ENCODE measurements around the gene IQSEC3.
"Not testable (repeated sequence)": the region's sequence is repeated elsewhere in the genome, so short reads cannot be mapped to it uniquely, and the experiment has no call there.

IQSEC3 gene

DNA sequence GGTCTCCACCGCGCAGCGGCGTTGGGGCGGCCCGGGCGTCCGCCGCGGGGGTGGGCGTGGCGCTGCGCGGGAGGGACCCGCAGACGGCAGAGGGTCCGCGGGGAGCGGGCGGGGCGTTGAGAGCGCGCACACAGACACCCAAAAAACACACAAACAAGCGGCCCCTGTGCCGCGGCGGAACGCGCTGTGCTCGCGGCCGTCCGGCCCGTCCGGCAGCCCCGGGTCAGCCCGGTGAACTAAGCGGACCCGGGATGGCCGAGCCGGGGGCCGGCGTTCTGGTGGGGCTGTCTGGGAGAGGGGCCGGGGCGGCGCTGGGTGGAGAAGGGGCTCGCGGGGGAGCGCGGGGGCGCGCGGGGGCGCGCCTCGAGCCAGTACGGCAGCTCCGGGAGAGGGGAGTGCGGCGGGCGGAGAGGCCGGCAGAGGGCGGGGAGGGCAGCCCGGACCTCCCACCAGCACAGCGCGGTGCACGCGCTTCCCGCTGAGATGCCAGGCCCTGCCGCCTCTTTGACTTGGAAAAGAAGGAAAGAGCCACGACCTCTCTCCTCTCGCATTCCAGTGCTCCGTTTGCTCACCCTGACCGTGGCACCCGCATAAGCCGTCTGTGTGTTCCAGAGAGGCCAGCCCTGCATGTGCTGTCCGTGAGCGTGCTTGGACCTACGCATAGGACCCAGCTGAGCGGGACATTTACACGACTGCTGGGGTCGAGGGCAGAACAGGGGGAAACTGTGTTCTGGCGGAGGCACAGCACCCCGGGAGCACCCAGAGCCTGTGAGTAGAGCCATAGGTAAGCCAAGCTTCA is 137.1 kb downstream of the IQSEC3 start:
- no peak for DNase-seq

DNA sequence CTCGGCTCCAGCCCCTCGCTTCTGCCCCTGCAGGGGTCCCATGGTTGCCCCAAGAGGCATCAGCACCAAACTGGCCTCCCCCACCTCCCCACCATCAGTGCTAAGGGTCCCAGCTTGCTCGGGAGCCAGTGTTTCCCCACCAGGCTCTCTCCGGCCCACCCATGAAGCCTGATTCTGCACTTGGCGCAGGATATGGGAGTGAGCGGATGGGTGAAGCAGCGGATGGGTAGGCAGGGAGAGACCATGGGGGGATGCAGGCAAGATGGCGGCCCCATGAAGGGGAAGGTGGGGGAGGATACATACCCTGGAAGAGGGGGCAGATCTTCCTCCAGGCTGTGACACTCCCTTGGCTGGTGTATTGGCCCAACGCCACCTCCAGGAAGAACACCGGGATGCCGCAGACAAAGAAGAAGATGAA is 137.7 kb downstream of the IQSEC3 start:
- no peak for DNase-seq

DNA sequence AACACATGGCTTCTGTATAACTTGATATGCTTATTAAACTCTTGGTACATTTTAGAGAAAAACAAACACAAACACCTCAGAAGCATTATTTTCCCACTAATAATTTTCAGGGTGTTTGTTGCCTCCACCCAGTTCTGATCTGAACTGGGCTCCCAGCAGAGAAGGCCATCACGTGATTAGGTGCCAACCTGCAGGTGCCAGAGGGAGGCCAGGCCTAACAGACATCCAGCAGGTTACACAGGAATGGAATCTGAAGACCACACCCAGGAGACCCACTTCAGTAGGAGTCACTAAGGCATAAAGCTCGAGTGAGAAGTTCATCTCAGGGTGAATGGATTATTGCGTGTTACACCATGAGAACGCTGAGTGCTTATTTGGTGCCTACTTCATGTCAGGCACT is 138.5 kb downstream of the IQSEC3 start:
- DNase-seq: no peak

DNA sequence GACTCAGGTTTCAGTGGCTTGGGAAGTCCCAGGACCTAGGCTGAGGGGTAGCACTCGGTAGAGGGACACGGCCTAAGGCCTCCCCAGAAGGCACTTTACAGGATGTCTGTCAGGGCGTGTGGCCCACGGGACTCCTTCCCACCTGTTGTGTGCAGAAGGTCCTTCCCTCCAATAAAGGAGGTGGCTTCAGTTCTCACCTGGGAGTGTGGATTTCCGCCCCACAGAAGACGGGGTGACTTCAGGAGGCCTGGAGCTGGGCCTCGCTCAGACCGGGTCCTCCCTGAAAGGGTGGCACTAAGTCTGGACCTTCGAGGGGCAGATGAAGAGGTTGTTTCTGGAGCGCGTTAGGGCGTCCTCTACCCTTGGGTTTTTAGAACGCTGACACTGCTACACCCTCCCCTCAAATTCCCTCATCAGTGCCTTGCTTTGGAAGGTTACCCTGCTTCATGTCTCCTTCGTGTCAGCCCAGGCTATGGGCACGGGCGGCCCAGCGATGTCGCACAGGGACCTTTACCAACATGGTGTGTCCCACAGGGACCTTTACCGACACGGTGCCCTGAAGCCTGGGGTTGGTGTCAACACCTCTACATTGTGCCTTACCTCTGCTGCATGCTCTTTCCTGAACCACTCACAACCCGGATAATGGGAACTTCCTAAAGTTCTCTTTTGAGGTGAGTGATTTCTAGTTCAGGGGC is 140.3 kb downstream of the IQSEC3 start:
- DNase-seq: no peak

DNA sequence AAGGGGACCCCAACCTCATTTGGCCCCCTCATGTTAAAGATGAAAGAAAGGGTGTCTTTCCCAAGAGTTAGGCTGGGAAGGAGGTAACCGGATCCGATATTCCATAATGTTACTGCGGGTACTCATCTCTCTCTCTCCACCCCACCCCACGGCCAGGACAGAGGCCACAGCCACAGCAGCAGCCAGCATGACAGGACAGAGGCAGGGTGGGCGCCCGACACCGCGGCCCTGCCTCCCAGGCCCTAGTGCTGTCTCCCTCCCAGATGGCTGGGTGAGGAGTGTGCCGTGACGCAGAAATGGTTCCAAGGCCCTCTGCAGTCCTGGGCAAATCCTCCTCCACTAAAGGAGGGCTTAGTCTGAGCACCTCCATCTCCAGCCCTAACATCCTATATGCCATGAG is 141.2 kb downstream of the IQSEC3 start:
- DNase-seq: no peak

DNA sequence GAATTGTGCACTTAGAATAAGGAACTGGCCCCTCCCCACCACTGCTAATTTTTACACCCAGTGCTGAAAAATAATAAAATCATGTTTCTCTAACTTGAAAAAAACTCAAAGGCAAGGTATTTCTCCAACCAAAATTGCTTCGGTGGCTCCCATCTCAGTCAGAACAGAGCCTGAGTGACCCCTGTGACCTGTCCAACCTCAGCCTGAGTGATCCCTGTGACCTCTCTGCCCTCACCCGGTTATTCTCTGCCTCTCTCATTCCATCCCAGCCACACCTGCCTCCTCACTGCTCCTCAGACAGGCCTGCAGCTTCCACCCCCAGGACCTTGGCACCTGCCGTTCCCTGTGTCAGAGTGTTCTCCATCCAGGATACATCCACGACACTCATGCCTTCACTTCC is 142.2 kb downstream of the IQSEC3 start:
- no peak for DNase-seq

DNA sequence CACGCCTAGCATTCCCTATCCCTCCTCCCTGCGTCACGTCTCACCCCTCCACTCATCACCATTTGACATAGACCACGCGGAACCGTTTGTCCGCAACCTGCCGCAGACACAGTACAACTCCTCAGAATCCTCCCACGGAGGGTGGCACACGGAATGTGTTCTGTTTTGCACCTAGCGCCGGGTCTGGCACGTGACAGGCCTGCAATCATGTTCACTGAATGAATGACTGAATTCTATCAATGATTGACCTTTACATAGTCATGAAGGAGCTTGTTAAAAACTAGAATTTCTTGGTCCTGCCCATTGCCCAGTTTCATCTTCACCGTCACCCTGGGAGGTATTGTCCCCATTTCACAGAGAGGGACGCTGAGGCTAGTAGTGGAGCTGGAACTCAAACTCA is 142.7 kb downstream of the IQSEC3 start:
- DNase-seq: no peak

DNA sequence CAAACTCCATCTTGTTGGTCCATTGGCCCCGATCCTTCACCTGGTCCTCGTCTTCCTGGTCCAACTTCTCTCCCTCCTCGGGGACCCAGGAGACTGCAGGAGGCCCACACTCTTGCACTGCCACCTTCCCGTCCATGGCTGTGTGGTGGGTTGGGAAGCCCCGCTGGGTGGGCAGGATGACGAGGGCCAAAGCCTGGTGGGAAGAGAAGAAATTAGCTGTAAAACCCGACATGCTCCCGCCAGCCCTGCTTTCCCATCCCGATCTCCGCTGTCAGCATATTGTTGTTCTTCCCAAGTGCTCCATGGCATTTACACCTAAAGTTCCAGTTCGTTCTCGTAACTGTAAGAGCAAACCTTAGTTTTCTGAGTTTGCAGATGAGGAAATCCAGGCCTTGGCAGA is 143.3 kb downstream of the IQSEC3 start:
- no peak for DNase-seq

DNA sequence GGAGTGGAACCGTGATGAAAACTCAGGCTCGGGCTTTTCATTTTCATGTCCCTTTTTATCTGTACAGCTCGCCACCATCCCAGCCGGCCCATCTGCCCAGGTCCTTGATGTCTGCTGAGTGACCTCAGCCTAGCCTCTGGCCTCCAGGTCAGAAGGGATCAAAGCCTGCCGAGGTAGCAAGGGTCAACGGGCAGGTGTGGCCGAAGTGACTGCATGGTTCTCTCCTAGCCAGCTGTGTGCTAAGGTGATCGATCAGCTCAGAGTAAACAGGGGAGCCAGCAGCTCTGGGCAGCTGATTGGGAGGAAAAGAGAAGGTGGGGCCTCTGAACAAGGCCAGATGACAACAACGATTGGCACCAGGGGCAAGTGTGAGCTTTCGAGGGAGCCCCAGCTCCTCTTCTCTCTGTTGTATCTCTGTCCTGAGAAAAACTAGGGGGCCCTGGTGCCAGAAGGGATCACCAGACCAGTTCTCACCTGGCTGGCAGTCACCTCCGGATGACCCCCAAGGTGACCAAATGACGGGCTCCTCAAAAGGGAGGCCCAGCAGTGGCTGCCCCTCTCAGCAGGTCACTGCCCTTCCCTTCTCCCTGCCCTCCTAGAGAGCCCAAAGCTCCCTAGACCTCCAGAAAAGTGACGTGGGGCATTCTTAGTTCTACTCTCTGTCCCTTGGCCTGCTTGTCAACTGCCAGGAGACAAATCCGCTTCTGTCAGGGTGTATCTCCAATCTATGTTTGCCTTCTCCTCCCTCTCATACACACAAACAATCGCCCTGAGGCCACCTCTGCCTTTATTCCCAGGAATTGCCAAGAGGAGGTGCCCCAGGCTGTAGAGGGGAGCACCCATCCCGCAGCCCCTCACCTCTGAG is 143.9 kb downstream of the IQSEC3 start:
- DNase-seq: no peak

DNA sequence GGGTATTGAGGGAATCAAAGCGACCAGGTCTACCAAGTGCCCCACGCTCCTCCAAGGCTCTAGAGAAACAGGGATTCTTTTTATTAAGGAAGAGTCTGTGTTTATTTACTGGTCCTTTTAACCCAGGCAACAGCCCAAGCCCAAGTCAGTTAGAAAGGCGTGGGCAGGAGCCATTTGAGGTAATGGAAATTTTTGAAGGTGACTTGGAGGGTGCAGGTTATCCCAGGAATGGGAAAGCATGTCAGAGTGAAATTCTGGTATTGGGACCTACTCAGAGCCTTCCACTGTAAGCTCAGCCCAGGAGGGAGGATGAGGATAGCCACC is 144.5 kb downstream of the IQSEC3 start:
- DNase-seq: no peak

DNA sequence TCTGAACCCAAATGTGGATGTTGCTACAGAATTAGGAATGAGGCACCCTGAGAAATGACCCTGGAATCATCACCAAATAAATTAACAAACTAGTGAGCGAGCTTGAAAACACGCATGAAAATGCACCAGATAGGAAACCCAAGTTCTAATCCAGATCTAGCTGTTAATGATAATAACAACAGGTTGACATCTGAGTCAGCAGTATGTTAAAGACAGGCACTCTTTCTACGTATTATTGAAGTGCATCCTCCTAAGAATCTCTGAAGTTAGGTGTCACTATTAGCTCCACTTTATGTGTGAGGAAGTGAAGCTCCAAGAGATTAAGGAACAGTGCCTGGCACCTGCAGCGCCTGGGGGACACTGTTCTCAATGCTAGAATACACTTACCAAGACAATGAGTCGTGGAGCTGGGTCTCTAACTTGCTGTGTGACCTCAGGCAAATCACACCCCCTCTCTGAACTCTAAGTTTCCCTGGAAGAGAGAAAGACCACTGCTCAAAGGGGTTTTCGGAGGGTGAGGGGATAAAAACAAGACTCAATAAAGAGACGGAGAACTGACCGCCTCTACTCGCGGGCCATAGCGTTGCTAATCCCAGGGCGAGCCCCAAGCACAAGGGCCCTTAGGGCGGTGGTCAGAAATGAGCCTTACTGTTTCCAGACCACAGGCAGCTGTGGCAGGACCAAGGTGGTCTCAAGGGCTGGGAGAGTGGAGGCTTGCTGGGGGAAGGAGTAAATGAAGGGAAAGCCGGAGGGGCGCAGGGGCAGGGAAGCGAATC is 145.3 kb downstream of the IQSEC3 start:
- DNase-seq: no peak

DNA sequence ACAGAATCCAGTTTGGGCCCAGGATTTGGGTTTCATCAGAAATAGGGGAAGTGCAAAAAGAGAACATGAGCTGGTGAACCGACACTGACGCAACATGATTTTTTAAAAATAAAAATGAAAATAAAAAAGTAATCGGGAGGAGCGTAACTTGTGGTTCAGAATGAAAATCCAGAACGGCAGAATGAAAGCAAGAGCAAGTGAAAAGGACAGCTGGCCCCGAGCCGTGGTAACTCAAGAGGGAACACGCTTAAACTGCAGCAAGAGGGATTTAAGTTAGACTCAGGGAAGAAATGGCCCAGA is 145.8 kb downstream of the IQSEC3 start:
- DNase-seq: no peak

DNA sequence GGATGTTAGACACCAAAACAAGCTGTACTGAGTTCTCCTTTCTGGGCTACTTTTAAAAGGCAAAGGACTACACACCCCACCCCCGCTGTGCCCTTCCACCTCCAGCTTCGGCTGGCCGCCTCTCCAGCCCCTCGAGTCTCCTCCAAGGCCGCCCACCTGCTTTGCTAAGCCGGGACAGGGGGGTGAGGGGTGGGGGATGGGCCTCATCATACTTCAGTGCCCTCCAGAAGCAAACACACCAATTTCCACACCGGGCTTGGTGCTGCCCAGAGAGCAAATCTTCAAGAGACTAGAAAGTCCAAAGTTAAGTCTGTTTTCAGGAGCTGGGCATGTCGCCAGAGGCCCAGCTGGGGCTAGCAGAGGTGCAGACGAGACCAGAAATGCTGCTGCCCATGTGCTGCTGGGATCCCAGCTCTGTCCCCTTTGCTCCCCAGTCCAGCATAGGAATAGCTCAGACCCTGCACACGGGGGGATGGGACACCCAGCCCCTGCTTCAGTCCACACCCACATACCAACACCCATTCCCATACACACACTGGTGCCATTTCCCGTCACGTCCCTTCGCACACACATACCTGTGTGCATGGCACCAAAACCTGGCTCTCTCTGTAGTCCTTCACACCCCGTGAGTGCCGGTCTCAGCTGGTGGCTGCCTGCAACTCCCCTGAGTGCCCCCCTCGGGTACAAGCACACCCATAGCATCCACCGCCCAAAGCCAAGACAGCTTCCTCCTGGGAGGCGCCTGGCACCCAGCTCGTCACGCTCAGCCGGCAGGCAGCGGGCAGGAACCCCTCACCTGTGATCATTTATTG is 146.4 kb downstream of the IQSEC3 start:
- DNase-seq: no peak

DNA sequence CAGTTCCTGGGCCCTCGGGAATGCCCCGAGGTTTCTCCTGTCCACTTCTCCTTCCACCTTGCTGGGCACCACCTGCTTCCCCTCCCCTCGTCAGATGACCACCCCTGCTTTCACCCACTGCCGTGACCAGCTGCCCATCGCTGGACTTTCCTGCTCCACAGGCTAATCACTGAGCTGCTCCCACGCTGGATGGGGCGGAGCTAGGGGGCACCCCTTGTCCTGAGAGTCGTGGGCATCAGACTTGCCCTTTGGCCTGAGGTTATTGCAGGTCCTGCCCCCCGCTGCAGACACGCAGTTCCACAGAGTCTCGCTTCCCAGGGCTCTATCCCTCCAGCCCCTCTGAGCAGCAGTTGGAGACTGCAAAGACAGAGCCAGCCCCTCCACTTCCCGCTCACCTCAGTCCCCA is 147.0 kb downstream of the IQSEC3 start:
- no peak for DNase-seq

DNA sequence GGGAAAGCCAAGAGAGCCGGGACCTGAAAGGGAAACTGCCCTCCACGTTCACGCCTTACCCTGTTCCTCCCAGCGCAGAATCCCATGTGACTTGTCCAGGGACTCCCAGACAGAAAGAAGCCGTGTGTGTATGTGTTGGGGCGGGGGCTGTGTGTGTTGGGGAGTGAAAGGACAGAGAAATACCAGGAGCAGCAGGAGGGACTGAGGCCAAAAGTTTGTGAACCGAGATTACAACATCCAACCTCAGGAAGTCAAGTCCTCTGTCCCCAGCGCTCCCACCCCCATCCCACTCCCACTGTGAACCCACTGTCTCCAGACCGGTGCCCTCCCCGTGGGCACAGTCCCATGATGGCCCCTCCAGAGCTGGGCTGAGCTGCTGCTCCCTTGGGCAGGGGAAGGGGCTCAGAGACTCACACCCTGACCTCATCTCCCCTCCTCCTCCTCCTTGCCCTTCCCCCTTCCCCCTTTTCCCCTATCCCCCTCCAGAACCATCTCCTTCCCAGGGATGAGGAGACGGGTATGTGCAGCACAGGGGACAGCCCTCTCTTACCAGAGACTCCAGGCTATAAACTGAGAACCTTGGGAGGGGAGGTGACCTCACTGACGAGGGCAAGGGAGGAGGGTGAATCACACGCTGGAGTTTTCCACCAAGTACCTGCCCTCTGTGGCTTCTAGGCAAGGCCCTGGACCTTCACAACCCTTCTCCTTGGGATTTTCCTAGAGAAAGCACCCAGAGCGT is 147.6 kb downstream of the IQSEC3 start, which contains the start of gene SLC6A12:
Gene SLC6A12, minus strand, starts transcription at position 155 of the 739 bp plus-strand sequence. CDS start 4,171 bp downstream, outside the sequence.
- DNase-seq: no peak

DNA sequence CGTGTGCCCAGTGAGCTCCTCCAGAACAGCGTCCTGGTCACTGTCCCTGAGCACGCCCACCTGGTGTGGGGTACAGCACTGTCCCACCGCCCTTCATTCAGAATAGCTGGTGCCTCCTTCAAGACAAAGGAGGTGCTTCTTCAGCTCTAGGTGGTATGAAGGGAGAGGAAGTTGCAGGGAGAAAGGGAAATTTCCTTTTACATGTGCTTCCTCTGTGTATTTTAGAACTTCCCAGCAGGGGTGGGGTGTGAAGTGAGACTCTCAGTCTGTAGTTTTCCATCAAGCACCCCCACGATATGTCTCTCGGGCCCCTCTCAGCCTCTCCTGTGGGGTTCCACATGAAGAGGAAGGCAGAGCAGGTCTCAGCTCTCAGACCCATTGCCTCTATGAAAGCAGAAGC is 148.5 kb downstream of the IQSEC3 start:
- DNase-seq: no peak

DNA sequence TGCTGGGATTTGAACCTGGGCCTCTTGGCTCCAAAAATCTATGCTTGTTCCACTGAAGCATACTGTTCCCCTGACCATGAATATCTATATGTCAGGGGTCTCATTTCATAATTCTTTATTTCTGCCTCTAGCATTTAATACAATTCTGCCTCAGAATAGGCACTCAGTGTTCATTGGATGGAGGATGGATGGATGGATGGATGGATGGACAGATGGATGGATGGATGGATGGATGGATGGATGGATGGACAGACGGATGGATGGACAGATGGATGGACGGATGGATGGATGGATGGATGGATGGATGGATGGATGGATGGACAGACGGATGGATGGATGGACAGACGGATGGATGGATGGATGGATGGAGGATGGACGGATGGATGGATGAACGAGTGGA is 150.5 kb downstream of the IQSEC3 start:
- DNase-seq: not testable (repeated sequence)

DNA sequence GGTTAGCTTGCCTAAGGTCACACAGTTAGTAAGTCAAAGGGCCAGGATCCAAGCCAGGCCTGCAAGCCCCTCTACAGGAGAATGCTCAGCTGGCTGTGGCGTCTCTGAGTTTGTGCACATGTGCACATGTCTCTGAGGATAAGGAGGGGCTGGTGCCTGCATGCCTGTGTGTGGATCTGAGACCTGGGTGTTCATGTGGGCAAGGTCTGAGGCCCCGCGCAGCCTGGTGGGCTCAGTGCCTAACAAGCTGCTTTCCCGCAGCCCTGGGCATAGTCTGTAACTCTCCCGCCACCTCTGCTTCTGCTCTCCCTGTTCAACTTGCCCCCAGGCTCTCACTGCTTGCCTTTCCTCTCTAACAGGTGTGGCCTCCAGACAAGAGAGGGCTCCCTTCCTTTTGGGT is 151.7 kb downstream of the IQSEC3 start:
- no peak for DNase-seq

DNA sequence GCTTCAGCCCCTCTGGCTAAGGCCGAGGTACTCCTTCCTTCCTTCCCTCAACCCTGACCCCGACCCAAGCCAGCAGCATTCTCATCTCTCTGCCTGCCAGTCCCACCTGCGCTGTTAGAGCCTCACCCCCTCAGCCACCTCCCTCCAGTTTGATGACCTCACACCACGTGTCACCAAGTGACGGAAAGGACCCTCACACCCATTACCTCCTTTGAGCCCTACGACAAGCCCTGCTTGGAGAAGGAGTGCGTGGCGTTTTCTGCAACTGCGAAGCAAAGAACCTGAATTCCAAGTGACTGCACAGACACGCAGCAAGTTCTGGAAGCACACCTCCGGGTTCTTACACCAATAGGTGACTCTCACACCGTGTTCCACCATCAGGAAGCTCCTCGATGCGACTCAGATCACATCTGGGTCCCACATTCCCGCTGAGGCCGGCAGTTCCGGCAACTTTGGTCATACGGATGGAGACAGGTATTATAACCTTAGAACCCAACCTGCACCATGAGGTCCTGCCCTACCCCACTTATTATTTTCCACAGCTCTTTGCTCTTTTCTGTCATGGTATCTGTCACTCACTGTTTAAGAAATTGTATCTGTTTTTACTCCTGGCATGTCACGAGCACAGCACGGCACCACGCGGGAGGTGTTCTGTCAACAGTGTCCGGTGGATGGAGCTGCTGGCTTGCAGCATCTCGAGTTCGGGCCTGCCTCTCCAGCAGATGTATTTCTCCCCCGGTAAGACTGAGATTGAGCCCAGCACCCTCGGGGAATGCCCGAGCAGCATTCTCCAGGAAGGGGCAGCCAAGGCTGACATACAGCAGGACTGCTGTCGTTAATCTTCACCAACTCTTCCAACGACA is 152.4 kb downstream of the IQSEC3 start:
- DNase-seq: no peak

DNA sequence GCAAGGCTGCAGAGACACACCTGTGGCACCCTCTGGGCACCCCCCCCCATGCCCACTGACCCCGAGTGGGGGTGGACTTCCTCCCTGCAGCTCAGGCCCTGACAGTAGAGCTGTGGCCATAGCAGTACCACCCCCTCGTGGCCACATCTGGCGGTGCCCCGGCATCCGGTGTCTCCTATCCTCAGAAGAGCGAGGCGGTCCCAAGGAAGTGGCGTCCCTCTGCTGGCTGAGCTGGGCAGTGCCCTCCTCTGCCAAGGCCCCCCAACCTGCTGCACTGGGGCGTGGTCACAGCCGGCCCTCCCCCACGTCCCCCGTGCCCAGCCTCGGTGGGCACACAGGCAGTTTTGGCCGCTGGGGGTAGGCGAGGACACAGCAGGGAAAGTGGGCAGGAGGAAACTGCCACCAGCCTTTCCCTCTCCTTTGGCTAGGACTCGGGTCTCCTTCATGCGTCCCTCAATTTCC is 153.4 kb downstream of the IQSEC3 start:
- peak; percentile 86 for DNase-seq
